Measurements from ENCODE around the gene TKTL2.

Gene TKTL2, protein sequence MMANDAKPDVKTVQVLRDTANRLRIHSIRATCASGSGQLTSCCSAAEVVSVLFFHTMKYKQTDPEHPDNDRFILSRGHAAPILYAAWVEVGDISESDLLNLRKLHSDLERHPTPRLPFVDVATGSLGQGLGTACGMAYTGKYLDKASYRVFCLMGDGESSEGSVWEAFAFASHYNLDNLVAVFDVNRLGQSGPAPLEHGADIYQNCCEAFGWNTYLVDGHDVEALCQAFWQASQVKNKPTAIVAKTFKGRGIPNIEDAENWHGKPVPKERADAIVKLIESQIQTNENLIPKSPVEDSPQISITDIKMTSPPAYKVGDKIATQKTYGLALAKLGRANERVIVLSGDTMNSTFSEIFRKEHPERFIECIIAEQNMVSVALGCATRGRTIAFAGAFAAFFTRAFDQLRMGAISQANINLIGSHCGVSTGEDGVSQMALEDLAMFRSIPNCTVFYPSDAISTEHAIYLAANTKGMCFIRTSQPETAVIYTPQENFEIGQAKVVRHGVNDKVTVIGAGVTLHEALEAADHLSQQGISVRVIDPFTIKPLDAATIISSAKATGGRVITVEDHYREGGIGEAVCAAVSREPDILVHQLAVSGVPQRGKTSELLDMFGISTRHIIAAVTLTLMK

DNA sequence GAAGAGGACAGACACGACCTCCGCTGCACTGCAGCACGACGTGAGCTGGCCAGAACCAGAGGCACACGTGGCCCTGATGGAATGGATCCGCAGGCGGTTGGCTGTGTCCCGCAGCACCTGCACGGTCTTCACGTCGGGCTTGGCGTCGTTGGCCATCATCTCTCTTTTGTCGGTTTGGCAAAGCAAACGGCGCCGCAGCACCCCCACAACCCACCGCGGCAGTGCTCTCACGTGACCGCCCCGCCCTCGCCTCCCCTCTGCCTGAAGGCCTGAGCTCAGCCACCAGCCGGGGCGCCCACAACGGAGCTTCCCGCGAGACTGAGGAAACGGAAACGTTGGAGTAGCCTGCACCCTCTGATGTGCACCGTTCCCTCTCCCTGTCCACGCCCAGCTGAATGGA lies at the start of gene TKTL2:
TKTL2 (minus strand) TSS at position 179 of the 400 bp plus-strand sequence; CDS start at position 159, 20 bp downstream.
- H3K4me3 ChIP-seq (ENCODE audit: low read depth, low read length) = no peak within 1 kb of the TSS
- H3K27me3 ChIP-seq (ENCODE audit: insufficient read depth, low read length) = peaks cover 55% of the 10 kb centered on the region
- no peaks in the 10 kb centered on the region for H3K4me1 ChIP-seq (ENCODE audit: control insufficient read depth, insufficient read depth, low read length, unreplicated experiment)
- no peak within 1 kb of the TSS for H3K27ac ChIP-seq (ENCODE audit: low read depth, low read length)
- H3K79me2 ChIP-seq (ENCODE audit: control insufficient read depth, insufficient read depth, low read length, unreplicated experiment) = no peaks in the 10 kb centered on the region
- no peaks in the 10 kb centered on the region for H3K36me3 ChIP-seq (ENCODE audit: insufficient read depth, low read length)
- no peak within 1 kb of the TSS for H2AFZ ChIP-seq (ENCODE audit: low read length, unreplicated experiment)

DNA sequence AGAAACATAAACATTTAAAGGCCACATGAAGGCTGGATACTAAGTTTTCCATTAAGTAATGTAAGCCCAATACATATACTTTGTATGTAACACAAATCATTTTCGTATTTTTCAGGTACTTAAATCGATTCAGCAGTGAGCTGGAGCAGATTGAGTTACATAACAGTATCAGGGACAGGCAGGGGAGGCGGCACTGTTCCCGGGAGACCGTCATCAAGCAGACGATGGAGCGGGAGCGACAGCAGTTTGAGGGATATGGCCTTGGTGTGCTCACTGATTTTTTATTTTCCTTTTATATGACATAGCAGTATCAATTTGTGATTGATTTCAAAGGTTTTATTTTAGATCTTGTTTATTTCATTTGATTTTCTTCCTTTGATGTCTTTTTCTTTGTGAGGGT lies 41.6 kb upstream of the TKTL2 start:
- H3K27ac ChIP-seq (ENCODE audit: low read depth, low read length) = no peak overlapping the region
- peaks cover 29% of the 10 kb centered on the region for H3K36me3 ChIP-seq (ENCODE audit: insufficient read depth, low read length)

DNA sequence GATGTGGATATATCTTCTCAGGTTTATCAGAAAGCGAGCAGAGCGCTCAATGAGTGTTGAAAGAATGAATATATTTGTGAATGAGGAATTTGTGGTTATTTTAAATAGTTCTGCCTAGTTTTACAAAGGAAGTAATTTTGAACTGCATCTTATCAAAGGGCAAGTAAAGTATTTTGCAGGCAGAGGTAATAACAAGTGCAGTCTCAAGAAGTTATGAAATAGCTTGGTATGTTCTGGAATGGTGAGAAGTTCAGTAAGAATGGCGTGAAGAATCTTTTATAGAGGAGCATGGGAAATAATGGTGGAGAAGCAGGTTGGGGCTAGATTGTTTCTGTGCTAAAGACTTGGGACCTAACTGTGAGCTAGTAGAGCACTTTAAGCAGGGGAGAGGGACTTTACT lies 31.8 kb upstream of the TKTL2 start:
- no peaks in the 10 kb centered on the region; the same call in 1 of the 2 replicates for H3K36me3 ChIP-seq (ENCODE audit: insufficient read depth, low read length)
- H3K27ac ChIP-seq (ENCODE audit: low read depth, low read length) = no peak overlapping the region
- H3K79me2 ChIP-seq (ENCODE audit: control insufficient read depth, insufficient read depth, low read length, unreplicated experiment) = peaks cover 78% of the 10 kb centered on the region
- H2AFZ ChIP-seq (ENCODE audit: low read length, unreplicated experiment) = no peak overlapping the region
- H3K4me1 ChIP-seq (ENCODE audit: control insufficient read depth, insufficient read depth, low read length, unreplicated experiment) = no peaks in the 10 kb centered on the region
- H3K27me3 ChIP-seq (ENCODE audit: insufficient read depth, low read length) = no peaks in the 10 kb centered on the region
- no peak overlapping the region for H3K4me3 ChIP-seq (ENCODE audit: low read depth, low read length)

More for the DNA sequence above, 41.6 kb upstream of the TKTL2 start:
- Histone ChIP-seq H3K4me3 (ENCODE audit: low read depth, low read length) (no peak overlapping the region), H3K79me2 (ENCODE audit: control insufficient read depth, insufficient read depth, low read length, unreplicated experiment) (peaks cover 8% of the 10 kb centered on the region), H3K4me1 (ENCODE audit: control insufficient read depth, insufficient read depth, low read length, unreplicated experiment) (no peaks in the 10 kb centered on the region), H3K27me3 (ENCODE audit: insufficient read depth, low read length) (no peaks in the 10 kb centered on the region), H2AFZ (ENCODE audit: low read length, unreplicated experiment) (no peak overlapping the region)

DNA sequence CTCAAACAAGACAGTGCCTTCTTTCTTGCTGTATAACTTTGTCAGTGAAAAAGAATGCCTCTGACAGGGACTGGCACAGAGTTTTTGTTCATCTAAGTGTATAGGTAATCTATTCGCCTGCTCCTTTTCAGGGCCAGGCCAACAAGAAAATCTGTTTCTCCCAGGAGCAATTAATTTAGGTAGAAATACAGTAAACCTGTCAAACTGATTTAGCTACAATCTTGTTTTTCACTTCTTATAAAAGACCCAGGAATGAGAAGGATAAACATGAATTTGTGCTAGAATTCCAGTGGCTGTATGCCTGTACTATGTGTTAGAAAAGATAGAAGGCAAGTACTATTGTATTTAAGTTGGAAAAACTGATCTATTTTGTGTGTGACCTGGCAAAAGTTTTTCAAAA lies 27.0 kb upstream of the TKTL2 start:
- no peak overlapping the region for H2AFZ ChIP-seq (ENCODE audit: low read length, unreplicated experiment)
- no peak overlapping the region for H3K4me3 ChIP-seq (ENCODE audit: low read depth, low read length)
- peaks cover 15% of the 10 kb centered on the region for H3K4me1 ChIP-seq (ENCODE audit: control insufficient read depth, insufficient read depth, low read length, unreplicated experiment)
- no peaks in the 10 kb centered on the region for H3K27me3 ChIP-seq (ENCODE audit: insufficient read depth, low read length)
- H3K27ac ChIP-seq (ENCODE audit: low read depth, low read length) = no peak overlapping the region
- H3K79me2 ChIP-seq (ENCODE audit: control insufficient read depth, insufficient read depth, low read length, unreplicated experiment) = peaks cover 95% of the 10 kb centered on the region
- H3K36me3 ChIP-seq (ENCODE audit: insufficient read depth, low read length) = no peaks in the 10 kb centered on the region; the same call in 1 of the 2 replicates

DNA sequence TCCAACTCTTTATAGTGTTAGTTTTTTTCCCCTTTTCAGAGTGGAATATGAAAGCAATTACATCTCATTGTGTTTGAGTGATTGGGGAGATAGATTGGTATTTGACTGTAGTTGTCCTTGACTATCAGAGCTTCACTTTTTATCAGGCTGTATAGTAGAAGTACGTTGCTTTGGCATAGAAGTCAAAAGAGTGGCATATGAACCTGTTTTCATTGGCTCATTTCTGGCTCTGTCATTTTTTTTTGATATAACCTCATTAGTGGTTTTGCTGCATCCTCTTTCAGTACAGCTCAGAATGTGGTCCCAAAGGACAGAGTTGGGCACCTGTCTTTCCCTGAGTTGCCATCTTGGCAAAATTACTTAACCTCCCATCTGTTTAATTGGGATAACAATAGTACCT lies 22.3 kb upstream of the TKTL2 start:
- Histone ChIP-seq H3K36me3 (ENCODE audit: insufficient read depth, low read length) (no peaks in the 10 kb centered on the region; the same call in 1 of the 2 replicates), H3K4me1 (ENCODE audit: control insufficient read depth, insufficient read depth, low read length, unreplicated experiment) (peaks cover 15% of the 10 kb centered on the region), H2AFZ (ENCODE audit: low read length, unreplicated experiment) (peak overlapping the region; percentile 42), H3K79me2 (ENCODE audit: control insufficient read depth, insufficient read depth, low read length, unreplicated experiment) (peaks cover 59% of the 10 kb centered on the region), H3K27ac (ENCODE audit: low read depth, low read length) (no peak overlapping the region), H3K4me3 (ENCODE audit: low read depth, low read length) (peak overlapping the region; percentile 99), H3K27me3 (ENCODE audit: insufficient read depth, low read length) (no peaks in the 10 kb centered on the region)

DNA sequence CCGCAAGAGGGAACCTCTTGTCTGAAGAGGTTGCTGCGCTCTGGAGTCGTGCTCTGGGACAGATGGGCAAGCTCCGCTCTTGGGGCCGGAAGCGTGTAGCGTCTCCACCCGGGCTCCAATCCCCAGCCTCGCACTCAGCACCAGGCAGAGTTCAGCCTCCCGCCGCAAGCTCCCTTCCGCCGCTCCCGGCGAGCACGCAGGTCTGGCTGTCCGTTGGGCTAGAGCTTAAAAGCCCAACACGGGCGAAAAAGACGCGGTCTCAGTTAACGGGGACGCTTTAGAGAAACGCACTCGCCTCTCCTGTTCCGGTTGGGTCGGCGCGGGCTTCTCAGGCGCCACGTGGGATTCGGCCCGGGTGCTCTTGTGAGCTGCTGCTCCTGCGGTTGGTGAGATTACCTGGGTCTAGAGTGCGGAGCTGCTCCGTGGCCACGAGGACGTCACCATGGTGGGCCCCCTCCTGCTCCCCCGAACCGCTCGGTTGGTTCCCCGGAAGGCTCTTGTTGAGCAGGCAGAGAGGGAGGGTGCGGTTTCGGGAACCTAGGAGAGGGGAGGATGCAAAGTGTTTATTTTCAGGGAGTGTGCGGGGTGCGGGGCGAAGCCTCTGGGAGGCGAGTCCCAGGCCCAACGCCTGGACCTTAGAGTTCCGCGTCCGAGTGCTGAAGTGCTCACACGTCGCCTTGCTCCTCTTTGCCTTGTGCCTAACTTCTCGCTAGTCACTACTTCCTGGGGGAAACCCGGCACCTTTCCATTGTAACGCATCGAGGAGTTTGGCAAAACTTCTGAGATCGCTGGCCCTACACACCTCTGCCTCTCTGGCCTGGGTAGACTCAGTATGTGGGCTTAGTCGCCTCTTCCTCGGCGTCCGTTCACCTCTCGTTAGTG lies 21.0 kb upstream of the TKTL2 start, which contains the start of gene TMA16:
TMA16 (plus strand) TSS at position 331 of the 882 bp plus-strand sequence; CDS start at position 443, 112 bp downstream.
- H3K4me3 ChIP-seq (ENCODE audit: low read depth, low read length) = peak within 1 kb of the TSS; percentile 99
- peak within 1 kb of the TSS; percentile 99 for H2AFZ ChIP-seq (ENCODE audit: low read length, unreplicated experiment)
- no peaks in the 10 kb centered on the region for H3K27me3 ChIP-seq (ENCODE audit: insufficient read depth, low read length)
- H3K79me2 ChIP-seq (ENCODE audit: control insufficient read depth, insufficient read depth, low read length, unreplicated experiment) = peaks cover 46% of the 10 kb centered on the region
- H3K27ac ChIP-seq (ENCODE audit: low read depth, low read length) = peak within 1 kb of the TSS; percentile 90
- H3K36me3 ChIP-seq (ENCODE audit: insufficient read depth, low read length) = no peaks in the 10 kb centered on the region; the same call in 1 of the 2 replicates
- peaks cover 15% of the 10 kb centered on the region for H3K4me1 ChIP-seq (ENCODE audit: control insufficient read depth, insufficient read depth, low read length, unreplicated experiment)

DNA sequence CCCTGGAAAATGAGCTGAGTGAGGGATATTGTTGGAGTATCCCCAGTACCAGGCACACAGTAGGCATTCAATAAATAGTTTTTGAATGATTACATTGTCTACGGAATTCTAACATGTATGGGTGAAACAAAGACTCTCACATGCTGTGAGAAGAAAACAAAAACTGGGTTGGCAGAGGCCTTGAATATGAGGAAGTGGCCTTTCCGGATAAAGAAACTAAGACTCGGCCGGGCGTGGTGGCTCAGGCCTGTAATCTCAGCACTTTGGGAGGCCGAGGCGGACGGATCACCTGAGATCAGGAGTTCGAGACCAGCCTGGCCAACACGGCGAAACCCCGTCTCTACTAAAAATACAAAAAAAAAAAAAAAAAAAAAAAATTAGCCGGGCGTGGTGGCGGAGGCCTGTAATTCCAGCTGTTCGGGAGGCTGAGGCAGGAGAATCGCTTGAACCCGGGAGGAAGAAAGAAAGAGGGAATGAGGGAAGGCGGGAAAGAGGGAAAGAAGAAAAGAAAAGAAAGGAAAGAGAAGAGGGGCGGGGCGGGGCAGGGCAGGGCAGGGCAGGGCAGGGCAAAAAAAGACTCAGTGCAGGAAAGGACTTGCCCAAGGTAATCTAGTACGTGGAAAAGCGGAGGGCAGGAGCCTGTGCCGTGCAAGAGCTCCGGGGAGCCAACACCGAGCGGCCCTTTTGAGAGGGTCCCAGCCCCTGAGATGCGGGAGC lies 20.2 kb upstream of the TKTL2 start:
- Histone ChIP-seq H3K4me1 (ENCODE audit: control insufficient read depth, insufficient read depth, low read length, unreplicated experiment) (peaks cover 15% of the 10 kb centered on the region), H3K27ac (ENCODE audit: low read depth, low read length) (peak overlapping the region; percentile 90; the same call in 1 of the 2 replicates), H3K36me3 (ENCODE audit: insufficient read depth, low read length) (no peaks in the 10 kb centered on the region), H3K79me2 (ENCODE audit: control insufficient read depth, insufficient read depth, low read length, unreplicated experiment) (peaks cover 39% of the 10 kb centered on the region), H3K27me3 (ENCODE audit: insufficient read depth, low read length) (no peaks in the 10 kb centered on the region), H2AFZ (ENCODE audit: low read length, unreplicated experiment) (peak overlapping the region; percentile 93), H3K4me3 (ENCODE audit: low read depth, low read length) (peak overlapping the region; percentile 99)

DNA sequence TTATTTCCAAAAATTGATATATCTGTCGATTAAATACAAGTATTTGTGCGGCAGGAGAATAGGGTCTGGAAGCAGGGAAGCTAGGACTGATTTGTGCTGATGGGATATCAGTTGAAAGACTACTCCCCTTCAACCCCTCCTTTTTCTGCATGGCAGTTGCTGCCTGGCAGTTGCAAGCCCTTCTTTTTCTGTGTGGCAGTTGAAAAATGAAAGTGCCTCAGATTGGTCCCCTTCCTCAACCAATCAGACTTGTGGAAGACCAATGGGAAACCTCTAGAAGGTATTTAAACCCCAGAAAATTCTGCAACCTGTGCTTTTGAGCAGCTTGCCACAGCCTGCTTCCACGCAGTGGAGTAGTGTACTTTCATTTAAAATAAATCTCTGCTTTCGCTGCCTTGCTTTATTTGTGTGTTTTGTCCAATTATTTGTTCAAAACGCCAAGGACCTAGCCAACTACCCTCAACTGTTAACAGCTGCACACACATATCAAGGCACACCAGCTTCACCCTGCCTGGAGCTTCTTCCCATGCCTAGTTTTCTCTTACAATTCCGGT lies 19.5 kb upstream of the TKTL2 start:
- Histone ChIP-seq H2AFZ (ENCODE audit: low read length, unreplicated experiment) (no peak overlapping the region), H3K27me3 (ENCODE audit: insufficient read depth, low read length) (peaks cover 4% of the 10 kb centered on the region; the same call in 1 of the 2 replicates), H3K4me1 (ENCODE audit: control insufficient read depth, insufficient read depth, low read length, unreplicated experiment) (peaks cover 15% of the 10 kb centered on the region), H3K27ac (ENCODE audit: low read depth, low read length) (no peak overlapping the region), H3K36me3 (ENCODE audit: insufficient read depth, low read length) (no peaks in the 10 kb centered on the region), H3K4me3 (ENCODE audit: low read depth, low read length) (no peak overlapping the region), H3K79me2 (ENCODE audit: control insufficient read depth, insufficient read depth, low read length, unreplicated experiment) (peaks cover 34% of the 10 kb centered on the region)

DNA sequence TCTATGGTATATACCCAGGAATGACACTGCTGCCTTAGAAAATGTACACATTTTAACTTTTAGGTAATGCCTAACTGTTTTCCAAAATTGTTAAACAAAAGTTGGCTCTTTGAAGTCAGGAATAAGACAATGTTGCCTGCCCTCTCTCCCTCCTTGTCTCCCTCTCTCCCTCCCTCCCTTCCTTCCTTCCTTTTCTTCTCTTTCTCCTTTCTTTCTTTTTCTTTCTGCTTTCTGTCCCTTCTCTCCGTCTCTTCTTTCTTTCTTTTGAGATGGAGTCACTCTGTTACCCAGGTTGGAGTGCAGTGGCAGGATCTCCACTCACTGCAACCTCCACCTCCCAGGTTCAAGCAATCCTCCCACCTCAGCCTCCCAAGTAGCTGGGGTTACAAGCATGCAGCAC lies 16.4 kb upstream of the TKTL2 start:
- peaks cover 7% of the 10 kb centered on the region; the same call in 1 of the 2 replicates for H3K27me3 ChIP-seq (ENCODE audit: insufficient read depth, low read length)
- H3K36me3 ChIP-seq (ENCODE audit: insufficient read depth, low read length) = no peaks in the 10 kb centered on the region
- peaks cover 4% of the 10 kb centered on the region for H3K79me2 ChIP-seq (ENCODE audit: control insufficient read depth, insufficient read depth, low read length, unreplicated experiment)
- H3K4me1 ChIP-seq (ENCODE audit: control insufficient read depth, insufficient read depth, low read length, unreplicated experiment) = no peaks in the 10 kb centered on the region
- no peak overlapping the region for H3K4me3 ChIP-seq (ENCODE audit: low read depth, low read length)
- H2AFZ ChIP-seq (ENCODE audit: low read length, unreplicated experiment) = no peak overlapping the region
- H3K27ac ChIP-seq (ENCODE audit: low read depth, low read length) = no peak overlapping the region
